HFFc6 (cell line): ENCODE measurements around the gene HDAC9. TPM values are rescaled to one million over a fixed set of nuclear protein-coding genes. Genes with fewer than 3 reads are reported as not detected.
A peak's percentile ranks its signal among the peaks of the same experiment; 100 is the strongest.

Source experiments
- DNase-seq: peaks from one replicate; pipeline ENCODE4 v3.0.0-alpha.2; 2018
- H3K27ac Mint-ChIP-seq: 2 replicates; pipeline ENCODE4 v1.8.0; 2020; ENCODE audit warnings: mild to moderate bottlenecking, mixed read lengths
- H3K27me3 Mint-ChIP-seq: 2 replicates; pipeline ENCODE4 v1.8.0; 2021; ENCODE audit warnings: mild to moderate bottlenecking, moderate library complexity, mixed read lengths; ENCODE audit not compliant: insufficient read depth
- H3K36me3 Mint-ChIP-seq: 2 replicates; pipeline ENCODE4 v1.8.0; 2021; ENCODE audit warnings: low read depth, mixed read lengths
- H3K4me1 Mint-ChIP-seq: 2 replicates; pipeline ENCODE4 v1.8.0; 2020; ENCODE audit warnings: low read depth, mixed read lengths
- H3K4me3 Mint-ChIP-seq: 2 replicates; pipeline ENCODE4 v1.8.0; 2020; ENCODE audit warnings: mild to moderate bottlenecking, moderate library complexity, mixed read lengths
- H3K9me3 Mint-ChIP-seq: 2 replicates; pipeline ENCODE4 v1.8.0; 2020; ENCODE audit warnings: mild to moderate bottlenecking, mixed read lengths
- total RNA-seq, 6 experiments: library from RNA; stranded (reverse); fragmentation: NEBNext Ultra II Directional; extraction: Animal tissue kit (Norgen Biotek cat#: 25700); gene quantifications; 2 replicates in 1 of 6; 3 replicates in 5 of 6; pipeline ENCODE4 v1.2.3, GENCODE V29; 2021
- TF ChIP-seq, protein P1 (sequence below): fragments of 200-600 bp; sonication (generic); IDR thresholded peaks from 2 replicates; pipeline ENCODE4 v1.5.0; 2021; ENCODE audit warnings: antibody characterized with exemption, mild to moderate bottlenecking

Gene HDAC9
- total RNA-seq, 6 experiments from 2014 or later: 11.5 to 29.2 (median 13.2) TPM

DNA sequence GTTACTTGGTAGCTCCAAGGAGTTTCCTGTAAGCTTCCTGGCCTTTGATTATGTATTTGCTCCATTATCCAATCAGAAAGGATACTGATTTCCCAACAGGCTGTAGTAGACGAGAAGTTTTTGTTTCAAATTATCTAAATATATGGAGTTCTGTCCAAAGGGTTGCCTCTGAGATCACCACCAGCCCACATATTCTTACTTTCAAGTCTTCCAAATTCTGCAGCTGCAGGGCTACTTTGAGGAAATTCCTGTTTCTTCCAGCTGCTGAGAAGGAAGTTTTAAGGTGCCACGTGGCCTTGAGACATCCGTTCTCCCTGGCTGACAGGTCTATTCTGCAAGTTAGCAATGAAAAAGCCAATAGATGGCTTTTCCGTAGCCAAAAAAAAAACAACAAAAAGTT lies 335.9 kb downstream of the HDAC9 start:
- no peak for DNase-seq
- no peak overlapping the region for H3K4me3 Mint-ChIP-seq

DNA sequence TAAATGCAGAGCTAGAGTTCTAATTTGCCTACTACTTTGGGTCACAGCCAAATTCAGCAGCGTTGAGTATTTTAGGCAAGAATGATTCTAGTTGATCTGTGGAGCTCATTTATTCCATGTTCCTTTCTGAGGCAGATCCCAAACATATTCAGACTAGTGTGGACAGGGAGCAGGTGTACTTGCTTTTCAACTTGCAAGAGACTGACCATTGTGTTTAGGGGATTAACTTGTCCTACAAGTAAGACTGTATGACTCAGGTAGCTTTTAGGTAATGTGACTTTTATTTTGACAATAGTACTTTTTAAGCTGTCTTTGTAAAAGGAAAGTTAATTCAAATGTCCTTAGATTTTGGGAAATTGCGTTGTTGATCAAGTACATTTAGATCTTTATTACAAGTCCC lies 336.4 kb downstream of the HDAC9 start:
- H3K27ac Mint-ChIP-seq: no peak overlapping the region
- no peaks in the 10 kb centered on the region for H3K36me3 Mint-ChIP-seq
- DNase-seq: no peak
- no peaks in the 10 kb centered on the region for H3K27me3 Mint-ChIP-seq
- TF ChIP-seq, protein P1, sequence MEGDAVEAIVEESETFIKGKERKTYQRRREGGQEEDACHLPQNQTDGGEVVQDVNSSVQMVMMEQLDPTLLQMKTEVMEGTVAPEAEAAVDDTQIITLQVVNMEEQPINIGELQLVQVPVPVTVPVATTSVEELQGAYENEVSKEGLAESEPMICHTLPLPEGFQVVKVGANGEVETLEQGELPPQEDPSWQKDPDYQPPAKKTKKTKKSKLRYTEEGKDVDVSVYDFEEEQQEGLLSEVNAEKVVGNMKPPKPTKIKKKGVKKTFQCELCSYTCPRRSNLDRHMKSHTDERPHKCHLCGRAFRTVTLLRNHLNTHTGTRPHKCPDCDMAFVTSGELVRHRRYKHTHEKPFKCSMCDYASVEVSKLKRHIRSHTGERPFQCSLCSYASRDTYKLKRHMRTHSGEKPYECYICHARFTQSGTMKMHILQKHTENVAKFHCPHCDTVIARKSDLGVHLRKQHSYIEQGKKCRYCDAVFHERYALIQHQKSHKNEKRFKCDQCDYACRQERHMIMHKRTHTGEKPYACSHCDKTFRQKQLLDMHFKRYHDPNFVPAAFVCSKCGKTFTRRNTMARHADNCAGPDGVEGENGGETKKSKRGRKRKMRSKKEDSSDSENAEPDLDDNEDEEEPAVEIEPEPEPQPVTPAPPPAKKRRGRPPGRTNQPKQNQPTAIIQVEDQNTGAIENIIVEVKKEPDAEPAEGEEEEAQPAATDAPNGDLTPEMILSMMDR: no peak
- H3K4me3 Mint-ChIP-seq: no peak overlapping the region
- peaks cover 36% of the 10 kb centered on the region for H3K4me1 Mint-ChIP-seq
- no peaks in the 10 kb centered on the region for H3K9me3 Mint-ChIP-seq

More for the DNA sequence above, 335.9 kb downstream of the HDAC9 start:
- peaks cover 36% of the 10 kb centered on the region for H3K4me1 Mint-ChIP-seq
- no peaks in the 10 kb centered on the region for H3K36me3 Mint-ChIP-seq
- TF ChIP-seq, protein P1: no peak
- no peak overlapping the region for H3K27ac Mint-ChIP-seq
- no peaks in the 10 kb centered on the region for H3K9me3 Mint-ChIP-seq
- H3K27me3 Mint-ChIP-seq: no peaks in the 10 kb centered on the region

DNA sequence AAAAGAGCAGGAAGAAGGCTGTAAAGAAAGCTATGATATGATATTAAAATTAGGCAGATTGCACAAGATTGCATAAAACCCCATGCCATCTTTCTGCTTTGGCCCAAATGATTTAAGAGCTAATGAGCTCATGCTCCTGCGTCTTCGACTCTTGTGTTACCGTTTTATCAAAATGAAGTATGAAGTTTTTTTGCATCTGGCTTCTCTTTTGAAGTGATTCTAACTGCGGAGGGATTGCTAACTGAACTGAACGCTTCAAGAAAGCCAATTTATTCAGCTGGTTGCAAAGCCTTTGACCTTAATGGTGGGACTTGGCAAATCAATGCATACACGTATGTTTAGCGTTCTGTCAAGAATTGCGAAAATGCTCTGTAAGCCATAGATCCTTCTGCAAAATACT lies 339.0 kb downstream of the HDAC9 start:
- no peak for DNase-seq
- peaks cover 2% of the 10 kb centered on the region; the same call in 1 of the 2 replicates for H3K27me3 Mint-ChIP-seq
- no peak overlapping the region; the same call in 1 of the 2 replicates for H3K4me3 Mint-ChIP-seq
- no peaks in the 10 kb centered on the region for H3K9me3 Mint-ChIP-seq
- no peaks in the 10 kb centered on the region for H3K36me3 Mint-ChIP-seq
- TF ChIP-seq, protein P1: no peak
- no peak overlapping the region; the same call in 1 of the 2 replicates for H3K27ac Mint-ChIP-seq
- peaks cover 23% of the 10 kb centered on the region for H3K4me1 Mint-ChIP-seq

DNA sequence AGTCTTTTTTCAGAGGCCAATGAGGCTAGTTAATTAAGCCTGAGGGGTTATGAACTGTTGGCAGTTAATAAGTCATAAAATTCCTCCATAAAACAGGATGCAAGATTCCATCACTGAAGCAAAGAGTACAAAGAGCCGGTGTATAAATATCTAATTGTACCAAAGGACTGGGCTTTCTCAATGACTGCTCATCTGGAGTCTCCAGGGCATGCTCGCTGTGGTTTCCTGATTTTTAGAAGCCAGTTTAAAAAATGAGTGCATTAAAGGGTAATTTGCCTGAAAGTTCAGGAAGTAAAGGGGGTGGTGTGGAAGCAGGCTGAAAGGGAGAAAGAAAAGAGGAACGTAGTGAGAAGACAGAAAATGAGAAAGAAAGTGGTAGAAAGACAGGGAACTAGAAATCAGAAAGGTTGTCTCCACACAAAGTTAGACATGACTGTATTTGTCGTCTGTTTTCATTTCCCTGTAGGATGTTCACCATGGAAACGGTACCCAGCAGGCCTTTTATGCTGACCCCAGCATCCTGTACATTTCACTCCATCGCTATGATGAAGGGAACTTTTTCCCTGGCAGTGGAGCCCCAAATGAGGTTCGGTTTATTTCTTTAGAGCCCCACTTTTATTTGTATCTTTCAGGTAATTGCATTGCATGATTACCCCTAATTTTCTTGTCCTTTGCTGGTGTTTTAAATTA lies 339.6 kb downstream of the HDAC9 start:
- H3K4me1 Mint-ChIP-seq: peaks cover 17% of the 10 kb centered on the region
- no peaks in the 10 kb centered on the region for H3K36me3 Mint-ChIP-seq
- no peaks in the 10 kb centered on the region for H3K9me3 Mint-ChIP-seq
- peak overlapping the region; percentile 27 for H3K4me3 Mint-ChIP-seq
- DNase-seq: no peak
- TF ChIP-seq, protein P1: no peak
- H3K27me3 Mint-ChIP-seq: peaks cover 2% of the 10 kb centered on the region; the same call in 1 of the 2 replicates
- peak overlapping the region; percentile 50; the same call in 1 of the 2 replicates for H3K27ac Mint-ChIP-seq

DNA sequence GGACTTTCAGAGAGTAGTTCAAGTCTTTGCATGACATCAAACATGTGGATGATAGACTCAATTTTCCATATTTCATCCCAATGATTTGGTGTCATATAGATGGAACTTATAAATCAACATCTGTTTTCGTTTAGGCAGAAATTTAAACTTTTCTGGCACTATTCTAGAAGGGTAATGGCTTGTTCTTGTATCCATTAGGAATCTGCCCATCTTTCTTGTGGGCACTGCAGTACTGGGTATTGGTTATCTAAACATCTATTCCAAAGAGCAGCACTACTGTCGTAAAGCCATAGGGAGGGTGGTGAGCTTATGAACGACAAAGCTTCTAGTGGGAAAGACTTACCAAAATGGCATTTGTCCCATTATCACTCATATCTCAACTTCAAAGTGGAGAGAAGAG lies 348.4 kb downstream of the HDAC9 start:
- no peak overlapping the region for H3K27ac Mint-ChIP-seq
- H3K4me1 Mint-ChIP-seq: peaks cover 20% of the 10 kb centered on the region
- TF ChIP-seq, protein P1: no peak
- no peak overlapping the region for H3K4me3 Mint-ChIP-seq
- H3K9me3 Mint-ChIP-seq: no peaks in the 10 kb centered on the region
- no peaks in the 10 kb centered on the region for H3K36me3 Mint-ChIP-seq
- no peak for DNase-seq
- H3K27me3 Mint-ChIP-seq: no peaks in the 10 kb centered on the region
